Fibroblast of skin of right biceps (primary cell): ENCODE measurements around the gene PRICKLE1.

ENCODE experiments used
- DNase-seq: peaks from one replicate; pipeline ENCODE4 v3.0.0-alpha.2; 2013

The PRICKLE1 gene

GRCh38 chr12:42486407-42486806, 103.1 kb downstream of the PRICKLE1 start:
- DNase-seq = no peak

DNA sequence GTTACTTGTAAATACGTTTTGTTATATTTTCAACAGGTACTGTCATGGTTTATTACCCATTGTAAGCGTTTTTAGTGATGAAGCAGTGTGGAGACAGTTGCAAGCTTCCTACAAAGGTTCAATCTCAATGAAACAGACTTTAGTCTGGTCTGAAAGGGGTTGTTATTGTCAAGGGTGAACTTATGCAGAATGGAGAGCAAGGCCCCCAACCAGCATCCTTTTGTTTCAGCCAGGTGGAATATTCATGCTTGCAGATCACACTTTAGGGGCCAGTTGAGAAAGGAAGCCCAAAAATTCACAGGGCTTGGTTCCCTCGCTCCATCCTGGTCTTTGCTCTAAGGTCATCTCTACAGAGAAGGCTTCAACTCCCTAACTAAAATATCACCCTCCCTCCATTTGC, 103.7 kb downstream of the PRICKLE1 start:
- DNase-seq = no peak

DNA sequence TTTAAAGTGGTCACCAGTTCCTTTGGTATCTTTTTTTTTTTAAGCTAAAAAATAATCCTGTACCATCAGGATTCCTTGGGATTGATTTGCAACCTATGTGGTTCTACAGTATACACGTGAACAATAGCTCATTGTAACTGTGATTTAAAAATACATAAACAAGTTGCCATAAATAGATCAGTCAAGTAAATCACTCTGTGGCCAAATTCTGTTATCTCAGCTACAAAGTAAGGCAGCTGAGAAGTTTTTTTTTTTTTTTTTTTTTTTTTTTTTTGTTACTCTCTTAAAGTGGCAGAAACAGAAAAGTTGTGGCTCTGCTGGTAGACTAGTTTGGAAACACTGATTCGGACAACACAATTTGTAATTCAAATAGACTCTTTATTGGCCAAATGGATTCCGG, 104.5 kb downstream of the PRICKLE1 start:
- DNase-seq = no peak

- DNase-seq = no peak
Observed at GRCh38 chr12:42483521-42483790, 106.1 kb downstream of the PRICKLE1 start.

GRCh38 chr12:42482748-42483520, 106.6 kb downstream of the PRICKLE1 start:
- peak; percentile 53 for DNase-seq

DNA sequence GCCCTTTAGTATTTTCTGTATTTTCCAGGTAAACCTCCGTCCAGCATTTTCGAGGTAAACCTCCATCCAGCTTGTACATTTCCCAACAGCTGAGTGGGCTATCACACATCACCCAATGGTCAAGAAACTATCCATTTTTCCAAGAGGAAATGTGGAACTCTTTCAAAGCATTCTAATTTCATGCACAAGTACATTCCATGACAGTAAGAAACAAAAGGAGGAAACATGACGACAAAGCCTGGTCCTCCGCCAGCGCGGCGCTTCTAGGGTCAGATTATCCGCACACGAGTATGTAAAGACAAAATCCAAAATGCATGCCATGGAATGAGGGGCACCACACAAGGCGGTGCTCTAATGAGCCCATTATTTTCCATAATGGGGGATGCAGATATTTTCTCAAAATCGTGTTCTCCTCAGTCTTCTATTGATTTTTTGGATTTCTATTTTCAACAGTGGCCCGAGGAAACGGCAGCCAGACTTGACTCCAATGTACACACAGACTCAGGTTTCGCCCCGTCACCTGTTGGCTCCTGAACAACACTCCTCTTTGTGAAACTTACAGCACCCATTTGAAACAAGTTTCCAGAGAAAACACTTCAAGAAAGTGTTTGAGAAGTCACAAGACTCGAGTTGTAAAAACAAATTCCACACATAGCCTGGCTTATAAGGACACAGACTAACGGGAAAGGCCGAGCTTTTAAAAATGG, 107.4 kb downstream of the PRICKLE1 start:
- DNase-seq = peak; percentile 21

GRCh38 chr12:42481368-42481767, 108.2 kb downstream of the PRICKLE1 start:
- DNase-seq = no peak

DNA sequence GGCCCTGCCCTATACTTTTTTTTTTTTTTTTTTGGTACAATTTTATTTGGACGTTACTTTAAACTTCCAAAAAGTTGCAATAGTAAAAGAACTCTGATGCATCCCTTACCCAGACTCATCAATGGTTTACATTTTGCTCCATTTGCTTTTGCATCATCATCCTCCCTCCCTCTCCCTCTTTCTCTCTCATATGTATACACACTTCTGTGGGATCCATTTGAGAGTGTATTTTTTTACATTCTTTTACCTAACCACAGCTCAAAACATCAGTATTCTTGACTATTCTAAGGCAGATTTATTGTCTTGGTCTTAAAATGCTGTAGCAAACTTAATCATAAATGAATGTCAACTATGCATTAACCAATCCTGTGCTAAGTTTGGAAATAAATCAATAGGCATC, 111.6 kb downstream of the PRICKLE1 start:
- DNase-seq = peak; percentile 51

GRCh38 chr12:42475106-42475505, 114.4 kb downstream of the PRICKLE1 start:
- no peak for DNase-seq

DNA sequence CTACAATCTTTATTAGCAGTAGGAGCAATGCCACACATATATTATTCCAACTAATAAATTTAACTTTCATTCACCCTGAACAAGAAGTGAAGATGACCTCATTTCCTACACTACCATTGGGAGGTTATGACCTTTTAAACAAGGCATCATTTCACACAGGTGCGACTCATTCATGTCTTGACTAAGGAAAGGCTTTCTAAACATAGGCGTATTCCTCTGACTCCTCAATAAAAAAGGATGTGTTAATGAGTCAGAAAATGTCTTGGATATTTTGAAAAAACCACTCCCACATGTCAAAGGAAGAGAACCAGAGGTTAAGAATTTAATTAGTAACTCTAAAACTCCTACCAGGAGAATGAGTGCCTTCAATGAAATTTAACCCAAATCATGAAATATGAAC, 115.2 kb downstream of the PRICKLE1 start:
- DNase-seq = peak; percentile 75

GRCh38 chr12:42473561-42473960, 116.0 kb downstream of the PRICKLE1 start:
- peak; percentile 15 for DNase-seq

DNA sequence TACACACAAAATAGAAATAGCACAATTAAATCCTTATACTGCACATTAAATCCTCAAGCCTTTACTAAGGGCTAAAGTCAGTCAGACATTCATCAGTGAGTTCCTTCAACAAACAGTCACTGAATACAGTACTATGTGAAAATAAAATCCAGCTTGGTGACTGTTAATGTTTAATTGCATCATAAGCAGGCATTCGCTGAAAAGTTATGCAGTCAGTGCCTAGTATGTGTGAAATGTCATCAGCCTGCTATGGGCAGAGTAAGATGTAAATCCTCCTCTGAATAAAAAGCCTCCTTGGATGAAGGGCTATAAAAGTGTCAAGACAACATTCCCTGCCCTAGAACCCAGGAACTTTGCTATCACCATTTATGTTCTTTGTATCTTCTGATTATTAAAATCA, 116.4 kb downstream of the PRICKLE1 start:
- peak; percentile 73 for DNase-seq

DNA sequence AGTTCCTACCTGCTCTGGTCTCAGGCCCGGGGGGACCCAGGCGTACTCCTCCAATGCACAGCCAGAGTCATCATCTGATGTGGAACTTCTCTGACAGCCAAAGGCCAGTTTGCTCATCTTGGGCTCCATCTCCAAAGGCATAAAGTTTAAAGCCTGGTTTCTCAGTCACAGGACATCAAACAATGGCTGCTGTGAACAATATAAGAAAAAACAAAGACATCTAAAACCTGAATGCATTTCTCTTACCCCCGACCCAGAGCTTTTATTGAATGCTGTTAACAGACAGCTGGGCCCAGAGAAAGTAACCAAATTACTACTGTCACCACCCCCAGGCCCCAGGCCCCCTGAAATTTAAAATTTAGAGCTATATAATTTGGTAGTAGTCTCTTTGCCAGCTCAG, 117.2 kb downstream of the PRICKLE1 start:
- DNase-seq = no peak

- no peak for DNase-seq
Observed at GRCh38 chr12:42469355-42470175, 120.0 kb downstream of the PRICKLE1 start.

- no peak for DNase-seq
Observed at GRCh38 chr12:42468921-42469320, 120.6 kb downstream of the PRICKLE1 start.

GRCh38 chr12:42468341-42468821, 121.2 kb downstream of the PRICKLE1 start:
- DNase-seq = peak; percentile 9

DNA sequence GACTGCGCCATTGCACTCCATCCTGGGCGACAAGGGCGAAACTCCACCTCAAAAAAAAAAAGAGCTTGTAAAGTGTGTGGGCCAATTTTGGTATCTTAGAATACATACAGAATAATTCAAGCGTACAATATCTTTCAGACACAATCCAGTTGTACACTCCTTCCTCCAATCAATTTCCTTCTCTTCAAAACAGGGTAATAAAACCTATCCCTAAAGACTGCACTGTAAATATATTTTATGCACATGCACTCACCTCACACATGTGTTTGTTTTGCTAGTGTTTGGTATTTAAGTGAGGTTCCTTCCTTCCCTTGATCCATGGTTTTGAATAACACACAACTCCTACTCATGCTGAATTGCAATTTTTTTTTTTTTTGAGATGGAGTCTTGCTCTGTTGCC, 125.9 kb downstream of the PRICKLE1 start:
- DNase-seq = no peak

DNA sequence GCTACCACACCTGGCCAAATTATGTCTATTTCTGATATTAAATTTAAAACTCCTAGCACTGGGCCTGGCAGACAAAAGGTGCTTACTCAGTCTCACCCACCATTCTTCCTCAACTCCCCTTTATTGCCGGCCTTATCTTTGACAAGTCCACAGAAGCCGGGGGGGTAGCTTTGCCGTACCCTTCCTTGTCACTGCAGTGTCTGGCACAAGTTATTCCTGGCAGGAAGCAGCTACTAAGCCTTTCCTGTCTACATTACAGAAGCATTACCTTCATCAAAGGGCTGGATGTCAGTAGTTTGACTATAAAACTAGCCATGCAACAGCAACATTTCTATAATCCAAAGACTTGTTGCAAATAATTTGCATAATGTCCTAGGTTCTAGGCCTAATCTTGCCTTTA, 127.1 kb downstream of the PRICKLE1 start:
- no peak for DNase-seq

GRCh38 chr12:42459336-42459847, 130.2 kb downstream of the PRICKLE1 start:
- DNase-seq = no peak

GRCh38 chr12:42458575-42458974, 131.0 kb downstream of the PRICKLE1 start:
- DNase-seq = no peak

GRCh38 chr12:42450248-42450647, 139.3 kb downstream of the PRICKLE1 start:
- peak; percentile 58 for DNase-seq

DNA sequence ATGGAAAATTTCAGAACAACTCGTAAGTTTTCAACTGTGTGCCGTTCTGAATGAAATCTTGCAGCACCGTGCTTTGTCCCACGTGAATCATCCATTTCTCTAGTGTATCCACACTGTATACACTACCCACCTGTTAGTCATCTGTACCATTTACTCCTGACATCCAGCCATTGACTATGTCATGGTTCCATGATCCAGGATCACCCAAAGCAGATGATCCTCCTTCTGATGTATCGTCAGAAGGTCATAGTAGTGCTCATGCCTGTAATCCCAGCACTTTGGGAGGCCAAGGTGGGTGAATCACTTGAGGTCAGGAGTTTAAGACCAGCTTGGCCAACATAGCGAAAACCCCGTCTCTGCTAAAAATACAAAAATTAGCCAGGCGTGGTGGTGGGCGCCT, 140.7 kb downstream of the PRICKLE1 start:
- no peak for DNase-seq

DNA sequence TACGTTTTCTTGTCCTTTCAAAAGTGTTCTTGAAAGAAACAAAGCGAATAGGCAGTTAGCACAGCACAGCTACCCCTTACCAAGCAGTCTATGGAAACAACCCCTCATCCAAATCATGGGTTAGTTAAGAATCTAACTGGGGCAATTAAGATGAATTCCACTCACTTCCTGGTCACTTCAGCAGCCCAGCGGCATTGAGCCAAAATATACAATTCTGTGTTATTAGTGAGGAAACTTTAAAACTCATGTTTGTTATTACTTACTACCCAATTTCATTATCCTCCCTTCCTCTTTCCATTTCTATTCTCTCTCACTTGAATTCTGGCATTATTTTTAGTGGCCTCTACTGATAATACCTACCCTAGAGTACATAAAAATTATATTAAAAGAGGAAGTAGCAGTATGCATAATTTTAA, 142.2 kb downstream of the PRICKLE1 start:
- no peak for DNase-seq
